Measurements from ENCODE around the gene SCN1B. TPM values are rescaled to one million over a fixed set of nuclear protein-coding genes. Genes with fewer than 3 reads are reported as not detected.

The SCN1B gene
- total RNA-seq, 4 donors from 2014 or later, result 12.8 to 26.7 (median 13.4) TPM

DNA sequence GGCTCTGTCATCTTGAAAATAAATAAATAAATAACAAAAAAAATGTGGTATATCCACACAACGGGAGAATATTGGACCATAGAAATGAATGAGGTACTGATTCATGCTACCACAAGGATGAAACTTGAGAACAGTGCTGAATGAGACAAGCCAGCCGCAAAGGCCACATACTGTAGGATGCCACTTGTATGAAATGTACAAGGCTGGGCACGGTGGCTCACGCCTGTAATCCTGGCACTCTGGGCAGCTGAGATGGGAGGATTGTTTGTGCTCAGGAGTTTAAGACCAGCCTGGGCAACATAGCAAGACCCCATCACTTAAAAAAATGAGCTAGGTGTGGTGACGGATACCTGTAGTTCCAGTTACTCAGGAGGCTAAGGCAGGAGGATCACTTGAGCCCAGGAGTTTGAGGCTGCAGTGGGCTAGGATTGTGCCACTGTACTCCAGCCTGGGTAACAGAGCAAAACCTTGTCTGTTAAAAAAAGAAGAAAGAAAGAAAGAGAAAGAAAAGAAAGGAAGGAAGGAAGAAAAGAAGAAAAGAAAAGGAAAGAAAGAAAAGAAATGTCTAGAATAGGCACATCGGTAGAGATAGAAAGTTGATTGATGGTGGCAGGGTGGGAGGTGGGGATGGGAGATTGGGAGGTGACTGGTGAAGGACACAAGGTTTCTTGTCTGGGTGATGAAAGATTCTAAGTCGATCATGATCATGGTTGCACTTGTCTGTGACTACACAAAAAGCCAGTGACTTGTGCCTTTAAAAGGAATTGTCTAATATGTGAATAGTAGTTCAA lies 31.5 kb downstream of the SCN1B start:
- no peaks in the 10 kb centered on the region for H3K9me3 ChIP-seq
- no peak overlapping the region for H3K27ac ChIP-seq
- no peaks in the 10 kb centered on the region for H3K4me1 ChIP-seq
- DNase-seq (ENCODE audit: low spot score in 2 of 2), result no peak
- no peak for TF ChIP-seq POLR2A (IDR thresholded peaks at IDR 0.05)
- H3K4me3 ChIP-seq, result no peak overlapping the region
- H3K36me3 ChIP-seq, result no peaks in the 10 kb centered on the region
- WGBS, 2 donors, result 70 to 73% methylated on average over 7 of the region's 7 CpGs
- H3K27me3 ChIP-seq, result no peaks in the 10 kb centered on the region

DNA sequence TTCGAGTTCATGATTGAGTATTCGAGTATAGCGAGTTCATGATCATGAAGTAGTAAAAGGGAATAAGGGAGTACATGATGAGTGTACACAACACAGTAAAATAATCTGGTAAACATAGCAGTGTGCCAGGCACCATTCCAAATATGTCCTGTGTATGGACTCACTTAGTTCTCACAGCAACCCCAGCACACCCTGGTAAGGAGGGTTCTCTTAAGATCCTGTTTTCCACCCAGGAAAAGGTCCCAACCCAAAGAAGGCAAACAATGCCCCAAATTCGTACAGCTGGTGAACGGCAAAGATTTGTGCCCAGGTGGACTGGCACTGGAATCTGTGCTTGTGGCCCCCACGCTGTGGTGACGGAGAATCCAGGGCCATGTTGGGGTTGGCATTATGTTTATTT lies 32.7 kb downstream of the SCN1B start:
- Histone ChIP-seq H3K4me1 (peaks cover 0 to 8% (median 2%) of the 10 kb centered on the region in 4 donors), H3K27me3 (no peaks in the 10 kb centered on the region), H3K9me3 (no peaks in the 10 kb centered on the region), H3K27ac (no peak overlapping the region), H3K4me3 (no peak overlapping the region), H3K36me3 (no peaks in the 10 kb centered on the region)
- 83 to 89% methylated on average over 7 of the region's 7 CpGs for WGBS, 2 donors
- TF ChIP-seq EP300 (IDR thresholded peaks at IDR 0.05), result no peak
- TF ChIP-seq, protein P1, sequence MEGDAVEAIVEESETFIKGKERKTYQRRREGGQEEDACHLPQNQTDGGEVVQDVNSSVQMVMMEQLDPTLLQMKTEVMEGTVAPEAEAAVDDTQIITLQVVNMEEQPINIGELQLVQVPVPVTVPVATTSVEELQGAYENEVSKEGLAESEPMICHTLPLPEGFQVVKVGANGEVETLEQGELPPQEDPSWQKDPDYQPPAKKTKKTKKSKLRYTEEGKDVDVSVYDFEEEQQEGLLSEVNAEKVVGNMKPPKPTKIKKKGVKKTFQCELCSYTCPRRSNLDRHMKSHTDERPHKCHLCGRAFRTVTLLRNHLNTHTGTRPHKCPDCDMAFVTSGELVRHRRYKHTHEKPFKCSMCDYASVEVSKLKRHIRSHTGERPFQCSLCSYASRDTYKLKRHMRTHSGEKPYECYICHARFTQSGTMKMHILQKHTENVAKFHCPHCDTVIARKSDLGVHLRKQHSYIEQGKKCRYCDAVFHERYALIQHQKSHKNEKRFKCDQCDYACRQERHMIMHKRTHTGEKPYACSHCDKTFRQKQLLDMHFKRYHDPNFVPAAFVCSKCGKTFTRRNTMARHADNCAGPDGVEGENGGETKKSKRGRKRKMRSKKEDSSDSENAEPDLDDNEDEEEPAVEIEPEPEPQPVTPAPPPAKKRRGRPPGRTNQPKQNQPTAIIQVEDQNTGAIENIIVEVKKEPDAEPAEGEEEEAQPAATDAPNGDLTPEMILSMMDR (IDR thresholded peaks at IDR 0.05), result no peak
- no peak for TF ChIP-seq POLR2A (IDR thresholded peaks at IDR 0.05)
- no peak for DNase-seq (ENCODE audit: low spot score in 2 of 2)

DNA sequence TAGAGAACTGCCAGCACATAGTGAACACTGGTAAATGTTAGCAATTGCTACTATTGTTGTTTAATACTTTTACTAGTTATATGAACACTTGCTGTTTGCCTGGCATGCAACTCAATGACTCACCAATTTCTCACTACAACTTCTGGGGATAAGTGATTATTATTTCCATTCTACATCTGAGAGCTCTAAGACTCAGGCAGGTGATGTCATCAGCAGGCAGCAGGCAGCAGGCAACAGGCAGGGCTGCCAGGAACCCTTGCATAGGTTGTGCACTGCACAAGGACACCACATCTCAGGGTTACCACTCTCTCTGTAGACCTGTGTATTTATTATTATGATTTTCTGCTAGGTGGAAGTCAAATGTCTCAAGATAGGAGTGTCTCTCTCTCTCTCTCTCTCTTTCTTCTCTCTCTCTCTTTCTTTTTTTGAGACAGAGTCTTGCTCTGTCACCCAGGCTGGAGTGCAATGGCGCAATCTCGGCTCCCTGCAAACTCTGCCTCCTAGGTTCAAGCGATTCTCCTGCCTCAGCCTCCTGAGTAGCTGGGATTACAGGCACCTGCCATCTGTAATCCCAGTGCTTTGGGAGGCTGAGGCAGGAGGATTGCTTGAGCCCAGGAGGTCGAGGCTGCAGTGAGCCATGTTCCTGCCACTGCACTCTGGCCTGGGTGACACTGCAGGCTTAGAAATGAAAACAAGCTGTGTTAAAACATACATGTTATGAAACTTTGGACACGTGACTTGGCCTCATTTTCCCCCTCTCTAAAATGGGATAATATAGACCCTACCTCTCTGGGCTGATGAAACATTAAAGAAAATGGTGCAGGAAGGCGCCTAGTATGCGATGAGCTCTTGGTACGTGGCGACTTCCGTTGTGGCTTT lies 33.9 kb downstream of the SCN1B start:
- Histone ChIP-seq H3K4me3 (no peak overlapping the region), H3K27me3 (no peaks in the 10 kb centered on the region), H3K27ac (no peak overlapping the region), H3K4me1 (peaks cover 0 to 13% (median 2%) of the 10 kb centered on the region in 4 donors), H3K36me3 (no peaks in the 10 kb centered on the region), H3K9me3 (no peaks in the 10 kb centered on the region)
- TF ChIP-seq, protein P1 (IDR thresholded peaks at IDR 0.05), result no peak
- no peak for TF ChIP-seq POLR2A (IDR thresholded peaks at IDR 0.05)
- TF ChIP-seq EP300 (IDR thresholded peaks at IDR 0.05), result no peak
- no peak for DNase-seq (ENCODE audit: low spot score in 2 of 2)
- WGBS, 2 donors, result 78 to 81% methylated on average over 10 of the region's 10 CpGs

DNA sequence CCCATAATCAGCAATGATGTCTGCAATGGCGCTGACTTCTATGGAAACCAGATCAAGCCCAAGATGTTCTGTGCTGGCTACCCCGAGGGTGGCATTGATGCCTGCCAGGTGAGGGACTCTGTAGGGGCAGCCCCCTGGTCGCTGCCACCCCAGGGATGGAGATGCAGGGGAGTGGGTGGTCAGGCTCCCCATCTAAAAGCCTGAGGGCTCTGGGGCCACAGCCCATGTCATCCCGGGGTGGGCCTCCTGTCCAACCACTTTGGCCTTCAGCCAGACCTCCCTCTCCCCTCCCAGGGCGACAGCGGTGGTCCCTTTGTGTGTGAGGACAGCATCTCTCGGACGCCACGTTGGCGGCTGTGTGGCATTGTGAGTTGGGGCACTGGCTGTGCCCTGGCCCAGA lies 35.3 kb downstream of the SCN1B start:
- Histone ChIP-seq H3K9me3 (peaks cover 0 to 7% (median 0%) of the 10 kb centered on the region in 4 donors), H3K27me3 (no peaks in the 10 kb centered on the region), H3K4me3 (no peak overlapping the region), H3K36me3 (no peaks in the 10 kb centered on the region), H3K27ac (no peak overlapping the region), H3K4me1 (peaks cover 0 to 19% (median 2%) of the 10 kb centered on the region in 4 donors)
- TF ChIP-seq POLR2A (IDR thresholded peaks at IDR 0.05) (no peak), EP300 (IDR thresholded peaks at IDR 0.05) (no peak)
- TF ChIP-seq, protein P1 (IDR thresholded peaks at IDR 0.05), result no peak
- no peak for DNase-seq (ENCODE audit: low spot score in 2 of 2)
- 84% methylated on average over 9 of the region's 10 CpGs for WGBS, 2 donors

DNA sequence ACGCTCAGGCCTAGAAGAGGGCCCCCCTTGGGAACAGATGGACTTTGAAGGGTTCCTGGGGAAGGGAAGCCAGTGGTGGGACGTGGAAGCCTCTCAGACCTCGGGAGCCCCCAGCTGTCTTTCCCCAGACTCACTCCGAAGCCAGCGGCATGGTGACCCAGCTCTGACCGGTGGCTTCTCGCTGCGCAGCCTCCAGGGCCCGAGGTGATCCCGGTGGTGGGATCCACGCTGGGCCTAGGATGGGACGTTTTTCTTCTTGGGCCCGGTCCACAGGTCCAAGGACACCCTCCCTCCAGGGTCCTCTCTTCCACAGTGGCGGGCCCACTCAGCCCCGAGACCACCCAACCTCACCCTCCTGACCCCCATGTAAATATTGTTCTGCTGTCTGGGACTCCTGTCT lies 35.9 kb downstream of the SCN1B start:
- Histone ChIP-seq H3K27ac (peak overlapping the region in 1 of 4 donors; percentile 67), H3K9me3 (peaks cover 0 to 11% (median 0%) of the 10 kb centered on the region in 4 donors), H3K36me3 (no peaks in the 10 kb centered on the region), H3K4me3 (no peak overlapping the region), H3K27me3 (no peaks in the 10 kb centered on the region), H3K4me1 (peaks cover 0 to 19% (median 2%) of the 10 kb centered on the region in 4 donors)
- DNase-seq (ENCODE audit: low spot score in 2 of 2), result no peak
- 88 to 94% methylated on average over 15 of the region's 15 CpGs for WGBS, 2 donors
- TF ChIP-seq EP300 (IDR thresholded peaks at IDR 0.05) (no peak), POLR2A (IDR thresholded peaks at IDR 0.05) (no peak)
- TF ChIP-seq, protein P1 (IDR thresholded peaks at IDR 0.05), result no peak

Data from tibial nerve (tissue), 4 donors.